Mesenchymal stem cell (in vitro differentiated cells and primary cell): ENCODE measurements around the gene LRRN4.

Experiments
- DNase-seq: peaks from one replicate; pipeline ENCODE4 v3.0.0-alpha.2; 2013
- H2AFZ ChIP-seq: one replicate; pipeline ENCODE4 v1.6.1; 2013; ENCODE audit warnings: low read depth, mild to moderate bottlenecking, control low read depth, inconsistent platforms, low read length, moderate library complexity
- H2AK5ac ChIP-seq: 2 replicates; pipeline ENCODE4 v1.6.1; 2013; ENCODE audit warnings: low read length, moderate library complexity, mild to moderate bottlenecking, inconsistent platforms; ENCODE audit not compliant: severe bottlenecking
- H2BK120ac ChIP-seq: one replicate; pipeline ENCODE4 v1.6.1; 2013; ENCODE audit warnings: low read depth, mild to moderate bottlenecking, inconsistent platforms, low read length, moderate library complexity
- H2BK12ac ChIP-seq, 2 experiments: one replicate each; pipeline ENCODE4 v1.6.1; 2013; ENCODE audit warnings: inconsistent platforms in 2 of 2, low read length in 2 of 2, mild to moderate bottlenecking in 2 of 2, moderate library complexity in 2 of 2, control low read depth in 1 of 2
- H2BK15ac ChIP-seq: one replicate; pipeline ENCODE4 v1.6.1; 2013; ENCODE audit warnings: mild to moderate bottlenecking, low read depth, inconsistent platforms; ENCODE audit not compliant: poor library complexity, severe bottlenecking
- H2BK5ac ChIP-seq: 2 replicates; pipeline ENCODE4 v1.6.1; 2013; ENCODE audit warnings: low read depth, mild to moderate bottlenecking, low read length, control low read depth, inconsistent platforms; ENCODE audit not compliant: poor library complexity, severe bottlenecking
- H3K14ac ChIP-seq, 2 experiments: one replicate each; pipeline ENCODE4 v1.6.1; 2013; ENCODE audit warnings: inconsistent platforms in 2 of 2, low read length in 2 of 2, control low read depth in 1 of 2, mild to moderate bottlenecking in 1 of 2, moderate library complexity in 1 of 2
- H3K18ac ChIP-seq, 2 experiments: one replicate each; pipeline ENCODE4 v1.6.1; 2013; ENCODE audit warnings: inconsistent platforms in 2 of 2, low read length in 2 of 2, control low read depth in 1 of 2, low read depth in 1 of 2, mild to moderate bottlenecking in 1 of 2
- H3K23ac ChIP-seq, 2 experiments: one replicate each; pipeline ENCODE4 v1.6.1; 2013; ENCODE audit warnings: inconsistent platforms in 2 of 2, low read length in 2 of 2, mild to moderate bottlenecking in 2 of 2, moderate library complexity in 2 of 2, control low read depth in 1 of 2
- H3K27ac ChIP-seq: 2 replicates; pipeline ENCODE4 v1.5.1; 2013; ENCODE audit warnings: mild to moderate bottlenecking, moderate library complexity, low read length, control low read depth, inconsistent platforms; ENCODE audit not compliant: poor library complexity, severe bottlenecking
- H3K27me3 ChIP-seq, 2 experiments: 2 replicates each; pipeline versions ENCODE4 v1.6.1 to v1.7.0; 2013; ENCODE audit warnings: low read length in 2 of 2, mild to moderate bottlenecking in 2 of 2, moderate library complexity in 2 of 2, control low read depth in 1 of 2, inconsistent platforms in 1 of 2; ENCODE audit not compliant: control insufficient read depth in 1 of 2, insufficient read depth in 1 of 2
- H3K36me3 ChIP-seq, 2 experiments: 2 replicates each; pipeline versions ENCODE4 v1.6.1 to v1.7.0; 2013; ENCODE audit warnings: low read length in 2 of 2, control low read depth in 1 of 2, inconsistent platforms in 1 of 2, low read depth in 1 of 2, mild to moderate bottlenecking in 1 of 2; ENCODE audit not compliant: insufficient read depth in 2 of 2, control insufficient read depth in 1 of 2
- H3K4ac ChIP-seq, 2 experiments: one replicate each; pipeline ENCODE4 v1.6.1; 2013; ENCODE audit warnings: inconsistent platforms in 2 of 2, low read length in 2 of 2, mild to moderate bottlenecking in 2 of 2, moderate library complexity in 2 of 2, control low read depth in 1 of 2, low read depth in 1 of 2
- H3K4me1 ChIP-seq: 2 replicates; pipeline ENCODE4 v1.6.1; 2013; ENCODE audit warnings: low read depth, low read length, control low read depth; ENCODE audit not compliant: control insufficient read depth, insufficient read depth
- H3K4me2 ChIP-seq: 2 replicates; pipeline ENCODE4 v1.6.1; 2013; ENCODE audit warnings: low read length, mild to moderate bottlenecking, inconsistent platforms; ENCODE audit not compliant: poor library complexity, severe bottlenecking
- H3K4me3 ChIP-seq, 2 experiments: 2 replicates each; pipeline versions ENCODE4 v1.5.1 to v1.7.0; 2013; ENCODE audit warnings: low read length in 2 of 2, mild to moderate bottlenecking in 2 of 2, control low read depth in 1 of 2, low read depth in 1 of 2; ENCODE audit not compliant: insufficient read depth in 1 of 2
- H3K79me1 ChIP-seq: replicated peaks from 2 replicates; pipeline ENCODE4 v1.6.1; 2013; ENCODE audit warnings: mild to moderate bottlenecking, control low read depth, low read length, inconsistent platforms; ENCODE audit not compliant: poor library complexity, severe bottlenecking
- H3K9ac ChIP-seq: 2 replicates; pipeline ENCODE4 v1.7.0; 2013; ENCODE audit warnings: mild to moderate bottlenecking, low read length, moderate library complexity
- H3K9me3 ChIP-seq: 2 replicates; pipeline ENCODE4 v1.7.0; 2013; ENCODE audit warnings: mild to moderate bottlenecking, low read length; ENCODE audit not compliant: control insufficient read depth
- H4K8ac ChIP-seq: one replicate; pipeline ENCODE4 v1.6.1; 2013; ENCODE audit warnings: inconsistent platforms, mild to moderate bottlenecking, low read length, moderate library complexity
- H4K91ac ChIP-seq: one replicate; pipeline ENCODE4 v1.6.1; 2013; ENCODE audit warnings: mild to moderate bottlenecking, low read length, inconsistent platforms
- WGBS: methylation state at CpG from one replicate; pipeline ENCODE4 v1.1.7; 2013; ENCODE audit warnings: mixed read lengths; 5-methylcytosine and 5-hydroxymethylcytosine counted together

LRRN4 gene

DNA sequence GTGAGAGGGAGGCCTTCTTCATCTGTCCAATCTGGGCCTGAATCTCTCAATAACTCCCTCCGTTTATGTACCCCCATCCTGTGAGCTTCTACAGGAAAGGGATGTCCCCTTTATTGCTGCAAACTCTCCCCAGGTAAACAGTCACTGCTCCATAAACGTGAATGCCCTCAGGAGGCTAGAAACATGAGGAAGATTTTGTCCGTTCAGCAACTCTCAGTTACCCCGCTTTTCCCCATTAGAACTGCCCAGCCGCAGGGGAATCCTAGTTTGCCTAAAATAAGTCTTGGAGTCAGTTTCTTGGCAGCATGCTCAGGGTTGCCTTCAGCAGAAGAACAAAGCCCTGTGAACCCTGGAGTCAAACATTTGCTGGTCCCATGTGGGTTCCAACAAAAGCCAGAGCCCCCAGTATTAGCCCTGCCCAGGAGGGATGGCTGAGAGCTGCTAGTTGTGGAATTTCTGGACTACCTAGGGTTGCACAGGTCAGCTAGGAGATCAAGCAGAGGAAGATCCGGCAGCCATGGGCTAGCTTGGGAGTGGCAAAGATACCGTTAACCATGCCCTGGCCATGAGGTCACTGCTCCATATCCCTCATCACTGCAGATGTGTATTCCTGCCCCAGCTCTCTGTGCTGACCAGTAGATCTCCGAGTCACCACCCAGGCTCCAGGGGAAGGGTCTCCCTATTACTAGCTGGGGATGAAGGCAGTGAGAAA is 640 bp downstream of the LRRN4 start:
- peak overlapping the region in 1 of 2 experiments; percentile 58 for H3K4ac ChIP-seq

DNA sequence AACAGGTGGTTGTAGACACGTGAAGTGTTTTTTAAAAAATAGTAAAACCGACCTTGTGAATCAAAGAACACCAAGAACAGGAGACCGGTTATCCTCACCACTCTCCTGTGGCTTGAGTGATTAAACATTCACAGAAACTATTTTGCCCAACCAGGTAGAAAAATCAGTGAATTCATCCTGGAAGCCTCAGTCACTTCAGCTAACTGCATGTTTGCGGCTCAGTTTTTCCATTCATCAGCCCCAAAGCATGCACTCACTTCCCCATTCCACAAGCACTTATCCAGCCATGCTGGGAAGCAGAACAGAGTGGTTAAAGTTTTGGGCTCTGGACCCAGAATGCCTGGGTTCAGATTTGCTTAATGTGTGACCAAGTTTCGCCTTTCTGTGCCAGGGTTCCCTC is 2.4 kb downstream of the LRRN4 start:
- DNase-seq: peak; percentile 80
- Histone ChIP-seq H3K23ac (no peak overlapping the region), H3K4me1 (peaks cover 37% of the 10 kb centered on the region), H2BK5ac (peak overlapping the region; percentile 2), H3K79me1 (peaks cover 7% of the 10 kb centered on the region), H2BK12ac (no peak overlapping the region), H2BK120ac (peak overlapping the region; percentile 8), H3K27me3 (peaks cover 0 to 23% of the 10 kb centered on the region in 2 experiments), H3K4ac (peak overlapping the region in 1 of 2 experiments; percentile 35), H3K27ac (peak overlapping the region; percentile 97), H2AK5ac (peak overlapping the region; percentile 56), H3K18ac (peak overlapping the region in 1 of 2 experiments; percentile 65), H3K4me3 (peak overlapping the region in 1 of 2 experiments; percentile 66), H3K9me3 (no peaks in the 10 kb centered on the region), H3K4me2 (peak overlapping the region; percentile 82), H3K9ac (peak overlapping the region; percentile 74), H3K36me3 (peaks cover 0 to 15% of the 10 kb centered on the region in 2 experiments), H2AFZ (no peak overlapping the region), H4K91ac (no peak overlapping the region), H3K14ac (no peak overlapping the region), H2BK15ac (no peak overlapping the region), H4K8ac (peak overlapping the region; percentile 30)
- WGBS: 38% methylated on average over 5 of the region's 5 CpGs

More for the DNA sequence above, 640 bp downstream of the LRRN4 start:
- Histone ChIP-seq H2BK12ac (peak overlapping the region in 1 of 2 experiments; percentile 65), H3K14ac (no peak overlapping the region), H2BK15ac (no peak overlapping the region), H3K27ac (peak overlapping the region; percentile 94), H3K79me1 (peaks cover 4% of the 10 kb centered on the region), H3K4me1 (peaks cover 37% of the 10 kb centered on the region), H3K4me3 (peak overlapping the region in 1 of 2 experiments; percentile 27), H3K23ac (no peak overlapping the region), H3K4me2 (peak overlapping the region; percentile 82), H2AFZ (no peak overlapping the region), H3K36me3 (peaks cover 0 to 8% of the 10 kb centered on the region in 2 experiments), H2BK120ac (no peak overlapping the region), H4K91ac (peak overlapping the region; percentile 47), H3K18ac (peak overlapping the region; percentile 8 to 76), H3K9ac (no peak overlapping the region), H2BK5ac (peak overlapping the region; percentile 78), H3K9me3 (no peaks in the 10 kb centered on the region), H3K27me3 (peaks cover 0 to 29% of the 10 kb centered on the region in 2 experiments), H2AK5ac (peak overlapping the region; percentile 87), H4K8ac (peak overlapping the region; percentile 73)
- WGBS: 42% methylated on average over 7 of the region's 8 CpGs
- no peak for DNase-seq

DNA sequence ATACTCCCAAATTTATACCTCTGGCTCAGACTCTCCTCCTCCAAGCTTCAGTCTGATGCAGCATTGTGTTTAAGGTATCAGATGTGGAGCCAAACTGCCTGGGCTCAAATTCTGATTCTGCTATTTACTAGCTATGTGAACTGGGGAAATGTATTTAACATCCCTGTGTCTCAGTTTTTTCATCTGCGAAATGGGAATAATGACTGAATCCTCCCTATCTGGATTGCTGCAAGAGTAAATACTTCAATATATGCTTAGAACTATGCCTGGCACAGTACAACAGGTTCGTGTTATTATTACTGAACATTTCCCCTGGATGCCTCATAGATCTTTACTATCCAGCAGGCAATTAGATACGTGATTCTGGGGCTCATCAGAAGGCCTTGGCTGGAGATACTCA is 5.5 kb downstream of the LRRN4 start:
- Histone ChIP-seq H2BK12ac (no peak overlapping the region), H3K9ac (no peak overlapping the region), H3K14ac (no peak overlapping the region), H3K9me3 (no peaks in the 10 kb centered on the region), H3K27me3 (peaks cover 0 to 19% of the 10 kb centered on the region in 2 experiments), H2BK120ac (no peak overlapping the region), H3K4me2 (no peak overlapping the region), H2BK15ac (no peak overlapping the region), H3K4me1 (peaks cover 22% of the 10 kb centered on the region), H3K36me3 (peaks cover 0 to 34% of the 10 kb centered on the region in 2 experiments), H3K4me3 (no peak overlapping the region), H3K27ac (no peak overlapping the region), H3K4ac (no peak overlapping the region), H3K18ac (no peak overlapping the region), H4K8ac (no peak overlapping the region), H3K79me1 (peaks cover 16% of the 10 kb centered on the region), H3K23ac (no peak overlapping the region), H2AFZ (no peak overlapping the region), H4K91ac (no peak overlapping the region), H2BK5ac (no peak overlapping the region), H2AK5ac (no peak overlapping the region)
- 90% methylated on average over 3 of the region's 3 CpGs for WGBS
- no peak for DNase-seq

DNA sequence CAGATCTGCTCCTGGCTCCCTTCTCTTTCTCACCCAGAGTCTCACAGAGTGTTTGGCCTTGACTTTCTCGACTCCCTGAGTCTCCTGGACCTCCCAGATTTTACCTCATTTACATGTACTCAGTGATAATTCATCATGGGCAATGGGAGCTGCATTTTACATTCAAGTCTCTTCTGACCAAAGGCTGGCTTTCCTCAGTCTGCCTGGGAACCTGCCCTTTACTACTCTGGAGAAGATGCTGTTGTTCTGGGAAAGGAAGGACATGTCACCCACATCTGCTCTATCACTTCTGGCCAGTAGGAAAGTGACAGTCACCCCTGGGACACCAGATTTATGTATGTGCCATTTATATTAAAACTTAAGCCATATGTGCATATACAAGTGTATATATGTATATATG is 7.4 kb downstream of the LRRN4 start:
- Histone ChIP-seq H3K14ac (no peak overlapping the region), H2AK5ac (no peak overlapping the region), H3K27ac (no peak overlapping the region), H3K23ac (no peak overlapping the region), H3K4ac (no peak overlapping the region), H3K4me2 (no peak overlapping the region), H2BK5ac (no peak overlapping the region), H3K36me3 (peaks cover 8 to 51% of the 10 kb centered on the region in 2 experiments), H2AFZ (no peak overlapping the region), H3K79me1 (peaks cover 30% of the 10 kb centered on the region), H2BK15ac (no peak overlapping the region), H4K8ac (no peak overlapping the region), H3K9ac (no peak overlapping the region), H3K9me3 (no peaks in the 10 kb centered on the region), H3K18ac (no peak overlapping the region), H3K27me3 (peaks cover 0 to 9% of the 10 kb centered on the region in 2 experiments), H2BK12ac (no peak overlapping the region), H2BK120ac (no peak overlapping the region), H4K91ac (no peak overlapping the region), H3K4me1 (peaks cover 9% of the 10 kb centered on the region), H3K4me3 (no peak overlapping the region)
- DNase-seq: no peak
- WGBS: 87% methylated on average over 1 of the region's 1 CpG
